K562 (cell line): ENCODE measurements around the gene TMEM143. TPM values are rescaled to one million over a fixed set of nuclear protein-coding genes. Genes with fewer than 3 reads are reported as not detected.

ENCODE experiments used
- ATAC-seq: fragments of 200-7000 bp; cut with Tn5 transposase; 3 replicates; pipeline ENCODE4 v1.9.1; 2020; ENCODE audit warnings: moderate library complexity
- BruUV-seq: library from RNA; stranded (reverse); fragments of 400-500 nt; replicated peaks from 2 replicates; lab custom pipeline; 2021; lab: Mats Ljungman, UMichigan
- CTCF ChIA-PET: fragments of 300-600 bp; formaldehyde crosslinking; extraction: SDS; loops from one replicate; lab custom pipeline; 2021; ENCODE audit warnings: low intra/inter-chr PET ratio; lab: Yijun Ruan, JAX
- POLR2A ChIA-PET: fragments of 300-600, 350-650 bp; sonication (Branson Sonifier 250); formaldehyde crosslinking; extraction: SDS; loops from one replicate; lab custom pipeline; 2021; ENCODE audit warnings: antibody characterized with exemption, inconsistent platforms; lab: Yijun Ruan, JAX
- DNase-seq, 4 experiments: peaks; one replicate each; pipeline versions ENCODE4 v3.0.0 to v3.0.0-alpha.2; 2011 to 2018; ENCODE audit warnings: low spot score in 3 of 4, mixed read lengths in 3 of 4; ENCODE audit errors: extremely low read depth in 1 of 4
- FAIRE-seq: peaks from 2 replicates; lab custom pipeline; 2011; peaks lifted over from hg19 to GRCh38; lab: Jason Lieb, UNC
- H2AFZ ChIP-seq: 2 replicates; pipeline ENCODE4 v1.6.0; 2011; ENCODE audit warnings: low read depth, low read length, control low read depth, inconsistent platforms
- H3K27ac ChIP-seq: fragments of 200-600 bp; 3 replicates; pipeline ENCODE4 v1.8.0; 2011; ENCODE audit warnings: low read depth, mild to moderate bottlenecking, control low read depth, inconsistent platforms, low read length, moderate library complexity, mixed read lengths; ENCODE audit errors: extremely low read depth
- H3K27me3 ChIP-seq, 2 experiments: fragments of 300-600 bp in 1 of 2; 2 replicates in 1 of 2; 3 replicates in 1 of 2; pipeline versions ENCODE4 v1.6.0 to v1.8.0; 2011; ENCODE audit warnings: inconsistent platforms in 2 of 2, low read length in 2 of 2, mild to moderate bottlenecking in 1 of 2, mixed read lengths in 1 of 2, moderate library complexity in 1 of 2; ENCODE audit not compliant: control insufficient read depth in 2 of 2, insufficient read depth in 2 of 2
- H3K36me3 ChIP-seq: fragments of 300-600 bp; 3 replicates; pipeline ENCODE4 v1.8.0; 2011; ENCODE audit warnings: mild to moderate bottlenecking, low read length, inconsistent platforms; ENCODE audit not compliant: control insufficient read depth, insufficient read depth
- H3K4me1 ChIP-seq, 2 experiments: fragments of 200-600 bp in 1 of 2; replicated peaks in 1 of 2; 2 replicates in 1 of 2; 3 replicates in 1 of 2; pipeline versions ENCODE4 v1.5.1 to v1.8.0; 2011; ENCODE audit warnings: inconsistent platforms in 2 of 2, low read length in 2 of 2, mild to moderate bottlenecking in 1 of 2, mixed read lengths in 1 of 2, moderate library complexity in 1 of 2; ENCODE audit not compliant: control insufficient read depth in 2 of 2, insufficient read depth in 2 of 2
- H3K4me2 ChIP-seq: 2 replicates; pipeline ENCODE4 v1.6.1; 2011; ENCODE audit warnings: low read length, control low read depth, inconsistent platforms, mixed read lengths; ENCODE audit not compliant: insufficient read depth
- H3K4me3 ChIP-seq: fragments of 200-600 bp; sonication (generic), shearing (Covaris generic); 2 replicates; pipeline ENCODE4 v1.5.1; 2016; ENCODE audit warnings: control low read depth, inconsistent platforms
- H3K79me2 ChIP-seq: fragments of 200-600 bp; 3 replicates; pipeline ENCODE4 v1.8.0; 2011; ENCODE audit warnings: low read length, inconsistent platforms; ENCODE audit not compliant: control insufficient read depth, insufficient read depth
- H3K9ac ChIP-seq, 2 experiments: 2 replicates each; pipeline versions ENCODE4 v1.6.0 to v1.6.1; 2011; ENCODE audit warnings: low read depth in 2 of 2, low read length in 2 of 2, control low read depth in 1 of 2, inconsistent platforms in 1 of 2, mild to moderate bottlenecking in 1 of 2, mixed read lengths in 1 of 2; ENCODE audit not compliant: insufficient read depth in 1 of 2
- H3K9me1 ChIP-seq: one replicate; pipeline ENCODE4 v1.6.0; 2011; ENCODE audit warnings: inconsistent platforms, mild to moderate bottlenecking, low read length, moderate library complexity; ENCODE audit not compliant: control insufficient read depth, insufficient read depth
- H3K9me3 ChIP-seq: replicated peaks from 2 replicates; pipeline ENCODE4 v1.5.1; 2011; ENCODE audit warnings: low read depth, low read length, inconsistent platforms; ENCODE audit not compliant: control insufficient read depth, insufficient read depth
- H4K20me1 ChIP-seq: replicated peaks from 2 replicates; pipeline ENCODE4 v1.6.1; 2011; ENCODE audit warnings: low read length, inconsistent platforms, mixed read lengths; ENCODE audit not compliant: control insufficient read depth, insufficient read depth
- CBFA2T3 ChIP-seq: fragments of 450-650 bp; IDR thresholded peaks from 2 replicates; pipeline ENCODE4 v1.6.1; 2017
- FOXJ3 ChIP-seq: sonication (generic); formaldehyde crosslinking; IDR thresholded peaks from 2 replicates; pipeline ENCODE4 v1.4.0; 2020; ENCODE audit warnings: mild to moderate bottlenecking, missing genetic modification reagents
- HMGN3 ChIP-seq: IDR thresholded peaks from 2 replicates; pipeline ENCODE4 v1.6.1; 2011; ENCODE audit warnings: borderline replicate concordance, low read depth, mild to moderate bottlenecking, mixed read lengths, low read length; ENCODE audit not compliant: insufficient read length; ENCODE audit errors: extremely low read depth
- KDM1A ChIP-seq, 2 experiments: fragments of 450-650 bp; IDR thresholded peaks; 2 replicates each; pipeline ENCODE4 v1.6.1; 2016; ENCODE audit warnings: mild to moderate bottlenecking in 2 of 2
- KLF1 ChIP-seq: fragments of 450-650 bp; IDR thresholded peaks from 2 replicates; pipeline ENCODE4 v1.6.1; 2016; ENCODE audit warnings: missing genetic modification characterization, missing compliant biosample characterization
- L3MBTL2 ChIP-seq: fragments of 450-650 bp; IDR thresholded peaks from 2 replicates; pipeline ENCODE4 v1.6.1; 2016; ENCODE audit warnings: mild to moderate bottlenecking, moderate library complexity
- NFIC ChIP-seq: fragments of 450-650 bp; IDR thresholded peaks from 2 replicates; pipeline ENCODE4 v1.6.1; 2017; ENCODE audit warnings: mild to moderate bottlenecking, inconsistent platforms
- PHB2 ChIP-seq: fragments of 450-650 bp; IDR thresholded peaks from 2 replicates; pipeline ENCODE4 v1.6.1; 2017; ENCODE audit warnings: low read depth
- POLR2A ChIP-seq: fragments of 450-650 bp; conservative IDR thresholded peaks from 2 replicates; pipeline ENCODE4 v1.6.1; 2016
- PYGO2 ChIP-seq: fragments of 450-650 bp; IDR thresholded peaks from 2 replicates; pipeline ENCODE4 v1.6.1; 2016; ENCODE audit warnings: mild to moderate bottlenecking, missing genetic modification characterization, moderate library complexity, missing compliant biosample characterization
- RFX1 ChIP-seq: fragments of 450-650 bp; IDR thresholded peaks from 2 replicates; pipeline ENCODE4 v1.6.1; 2016; ENCODE audit warnings: mild to moderate bottlenecking, moderate library complexity
- ZFX ChIP-seq: sonication (generic); formaldehyde crosslinking; IDR thresholded peaks from 2 replicates; pipeline ENCODE4 v1.8.0; 2022; ENCODE audit warnings: mild to moderate bottlenecking, missing genetic modification reagents, moderate library complexity
- ZNF696 ChIP-seq: fragments of 250-450 bp; sonication (Bioruptor Pico); conservative IDR thresholded peaks from 2 replicates; pipeline ENCODE4 v1.4.0; 2020; ENCODE audit warnings: mild to moderate bottlenecking, moderate library complexity
- WGBS: fragments of 100-300 bp; shearing (Covaris generic); methylation state at CpG from one replicate; pipeline ENCODE4 v1.1.6; 2016; ENCODE audit warnings: low coverage, mixed read lengths; ENCODE audit not compliant: insufficient coverage; ENCODE audit errors: missing lambda C conversion rate; 5-methylcytosine and 5-hydroxymethylcytosine counted together
- in situ Hi-C: fragments of 300-500 bp; cut with MboI; formaldehyde crosslinking; loops from 4 replicates; pipeline ENCODE4 v1.15.0; 2018; ENCODE audit warnings: inconsistent platforms, mixed read lengths
- intact Hi-C: fragments of 100-400 bp; cut with micrococcal nuclease; formaldehyde crosslinking; loops from 2 replicates; pipeline ENCODE4 v1.14.2; 2022
- polyA plus RNA-seq, 8 experiments: library from polyadenylated mRNA; depleted of rRNA in 4 of 8; stranded (reverse) in 5 of 8; unstranded in 3 of 8; fragments of >200 nt; fragmentation: Nextera tagmentation in 2 of 8; fragmentation: Illumina TruSeq in 1 of 8; extraction: Ambion mirVana in 2 of 8; extraction: Trizol in 1 of 8; gene quantifications; 2 replicates each; pipeline versions ENCODE4 v1.2.1 to v1.2.3, GENCODE V29; 2011 to 2014; ENCODE audit warnings: inconsistent platforms in 1 of 8, missing spikeins in 1 of 8
- total RNA-seq, 7 experiments: library from RNA; depleted of rRNA in 6 of 7; stranded (reverse); fragments of >200 nt in 6 of 7; fragmentation: Illumina TruSeq in 2 of 7; extraction: Trizol in 2 of 7; gene quantifications; 2 replicates each; pipeline versions ENCODE4 v1.2.1 to v1.2.3, GENCODE V29; 2011 to 2021; ENCODE audit warnings: low replicate concordance in 1 of 7
- TF ChIP-seq, protein P1 (sequence below), 2 experiments: fragments of 450-650 bp in 1 of 2; sonication (generic) in 1 of 2; formaldehyde crosslinking in 1 of 2; IDR thresholded peaks in 1 of 2; conservative IDR thresholded peaks in 1 of 2; 2 replicates each; pipeline versions ENCODE4 v1.6.1 to v1.8.1; 2016 to 2023; ENCODE audit warnings: mild to moderate bottlenecking in 2 of 2, moderate library complexity in 2 of 2, inconsistent platforms in 1 of 2, missing genetic modification reagents in 1 of 2
- TF ChIP-seq, protein P2 (sequence below): fragments of 450-650 bp; formaldehyde crosslinking; IDR thresholded peaks from 2 replicates; pipeline ENCODE4 v1.4.0; 2022; ENCODE audit warnings: missing genetic modification characterization
- TF ChIP-seq, protein P3 (sequence below): fragments of 250-450 bp; sonication (Bioruptor Pico); IDR thresholded peaks from 2 replicates; pipeline ENCODE4 v1.4.0; 2020; ENCODE audit warnings: mild to moderate bottlenecking, moderate library complexity

The TMEM143 gene
- total and polyA plus RNA-seq, 9 of the 15 experiments (the other 6 are each of a cell fraction or from before 2014, with no cell fraction given), result 0.66 to 8.8 (median 4.3) TPM

DNA sequence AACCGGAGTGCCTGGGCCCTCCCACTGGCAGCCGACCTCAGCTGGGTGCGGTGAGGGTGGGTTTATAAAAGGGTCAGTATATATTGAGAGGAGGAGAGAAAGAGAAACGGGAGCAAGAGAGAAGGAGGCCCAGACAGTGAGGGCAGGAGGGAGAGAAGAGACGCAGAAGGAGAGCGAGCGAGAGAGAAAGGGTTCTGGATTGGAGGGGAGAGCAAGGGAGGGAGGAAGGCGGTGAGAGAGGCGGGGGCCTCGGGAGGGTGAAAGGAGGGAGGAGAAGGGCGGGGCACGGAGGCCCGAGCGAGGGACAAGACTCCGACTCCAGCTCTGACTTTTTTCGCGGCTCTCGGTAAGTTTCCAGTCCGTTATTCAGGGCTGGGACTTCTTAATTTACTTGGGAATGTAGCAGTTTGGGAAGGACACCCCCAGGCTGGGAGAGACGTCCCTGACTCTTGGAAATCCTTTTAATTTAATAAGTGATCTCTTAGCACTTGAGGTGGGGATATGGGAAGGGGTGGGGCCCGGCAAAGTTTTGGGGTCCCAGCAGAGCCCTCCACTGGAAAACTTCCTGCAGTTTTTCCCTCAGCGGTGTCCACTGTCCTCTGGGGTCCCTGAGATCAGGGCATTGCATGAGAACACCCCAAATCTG is 38.4 kb downstream of the TMEM143 start, which contains the start of gene EMP3:
Gene EMP3, plus strand, starts transcription at position 288 of the 646 bp plus-strand sequence. CDS start 1,293 bp downstream, outside the sequence.
- peaks cover 56% of the 10 kb centered on the region for H3K79me2 ChIP-seq
- FAIRE-seq (peak; percentile 83), DNase-seq (peak; percentile 73 to 94 (median 84)), ATAC-seq (peak; percentile 69)
- in situ Hi-C loops, result no loop called here
- ChIA-PET POLR2A (interaction anchor here (0.6 to 2.3 kb wide), 7 partner anchors 7 to 830 kb away, joined by 3 to 7 read pairs (median 3); partner anchors contain the start of gene HRC), CTCF (no interaction called here)
- peaks cover 31% of the 10 kb centered on the region for H3K36me3 ChIP-seq
- TSS peak; percentile 75 for BruUV-seq
- peaks cover 5% of the 10 kb centered on the region for H3K9me1 ChIP-seq
- intact Hi-C loops, result loop anchor here (10.0 kb wide), 1 partner anchor 69 kb away; the partner anchor contains the start of genes GRIN2D and KDELR1
- peak within 1 kb of the TSS; percentile 86 for H3K4me2 ChIP-seq
- H3K4me3 ChIP-seq, result peak within 1 kb of the TSS; percentile 64
- peaks cover 27 to 70% of the 10 kb centered on the region in 2 experiments for H3K4me1 ChIP-seq
- peak within 1 kb of the TSS; percentile 96 for H3K27ac ChIP-seq
- 4% methylated on average over 15 of the region's 22 CpGs for whole genome bisulfite sequencing
- peaks cover 8% of the 10 kb centered on the region for H3K9me3 ChIP-seq
- peak within 1 kb of the TSS; percentile 85 for H2AFZ ChIP-seq
- H3K27me3 ChIP-seq, result no peaks in the 10 kb centered on the region
- H4K20me1 ChIP-seq, result no peaks in the 10 kb centered on the region
- peak within 1 kb of the TSS; percentile 88 to 95 for H3K9ac ChIP-seq
- TF ChIP-seq, protein P1, sequence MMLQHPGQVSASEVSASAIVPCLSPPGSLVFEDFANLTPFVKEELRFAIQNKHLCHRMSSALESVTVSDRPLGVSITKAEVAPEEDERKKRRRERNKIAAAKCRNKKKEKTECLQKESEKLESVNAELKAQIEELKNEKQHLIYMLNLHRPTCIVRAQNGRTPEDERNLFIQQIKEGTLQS (IDR thresholded peaks at IDR 0.05), result peak; percentile 14; the same call in 1 of the 2 replicates
- TF ChIP-seq, protein P1 (CRISPR knock-in tag; conservative IDR thresholded peaks at IDR 0.05), result no peak
- TF ChIP-seq, protein P2, sequence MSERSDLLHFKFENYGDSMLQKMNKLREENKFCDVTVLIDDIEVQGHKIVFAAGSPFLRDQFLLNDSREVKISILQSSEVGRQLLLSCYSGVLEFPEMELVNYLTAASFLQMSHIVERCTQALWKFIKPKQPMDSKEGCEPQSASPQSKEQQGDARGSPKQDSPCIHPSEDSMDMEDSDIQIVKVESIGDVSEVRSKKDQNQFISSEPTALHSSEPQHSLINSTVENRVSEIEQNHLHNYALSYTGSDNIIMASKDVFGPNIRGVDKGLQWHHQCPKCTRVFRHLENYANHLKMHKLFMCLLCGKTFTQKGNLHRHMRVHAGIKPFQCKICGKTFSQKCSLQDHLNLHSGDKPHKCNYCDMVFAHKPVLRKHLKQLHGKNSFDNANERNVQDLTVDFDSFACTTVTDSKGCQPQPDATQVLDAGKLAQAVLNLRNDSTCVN (CRISPR knock-in tag), result peak; percentile 91; the same call in 1 of the 2 replicates
- TF ChIP-seq, protein P3, sequence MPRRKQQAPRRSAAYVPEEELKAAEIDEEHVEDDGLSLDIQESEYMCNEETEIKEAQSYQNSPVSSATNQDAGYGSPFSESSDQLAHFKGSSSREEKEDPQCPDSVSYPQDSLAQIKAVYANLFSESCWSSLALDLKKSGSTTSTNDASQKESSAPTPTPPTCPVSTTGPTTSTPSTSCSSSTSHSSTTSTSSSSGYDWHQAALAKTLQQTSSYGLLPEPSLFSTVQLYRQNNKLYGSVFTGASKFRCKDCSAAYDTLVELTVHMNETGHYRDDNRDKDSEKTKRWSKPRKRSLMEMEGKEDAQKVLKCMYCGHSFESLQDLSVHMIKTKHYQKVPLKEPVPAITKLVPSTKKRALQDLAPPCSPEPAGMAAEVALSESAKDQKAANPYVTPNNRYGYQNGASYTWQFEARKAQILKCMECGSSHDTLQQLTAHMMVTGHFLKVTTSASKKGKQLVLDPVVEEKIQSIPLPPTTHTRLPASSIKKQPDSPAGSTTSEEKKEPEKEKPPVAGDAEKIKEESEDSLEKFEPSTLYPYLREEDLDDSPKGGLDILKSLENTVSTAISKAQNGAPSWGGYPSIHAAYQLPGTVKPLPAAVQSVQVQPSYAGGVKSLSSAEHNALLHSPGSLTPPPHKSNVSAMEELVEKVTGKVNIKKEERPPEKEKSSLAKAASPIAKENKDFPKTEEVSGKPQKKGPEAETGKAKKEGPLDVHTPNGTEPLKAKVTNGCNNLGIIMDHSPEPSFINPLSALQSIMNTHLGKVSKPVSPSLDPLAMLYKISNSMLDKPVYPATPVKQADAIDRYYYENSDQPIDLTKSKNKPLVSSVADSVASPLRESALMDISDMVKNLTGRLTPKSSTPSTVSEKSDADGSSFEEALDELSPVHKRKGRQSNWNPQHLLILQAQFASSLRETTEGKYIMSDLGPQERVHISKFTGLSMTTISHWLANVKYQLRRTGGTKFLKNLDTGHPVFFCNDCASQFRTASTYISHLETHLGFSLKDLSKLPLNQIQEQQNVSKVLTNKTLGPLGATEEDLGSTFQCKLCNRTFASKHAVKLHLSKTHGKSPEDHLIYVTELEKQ (CRISPR knock-in tag), result no peak
- peak; percentile 94 for TF ChIP-seq POLR2A
- peak; percentile 12; the same call in 1 of the 2 replicates for TF ChIP-seq CBFA2T3
- TF ChIP-seq RFX1, result no peak
- TF ChIP-seq L3MBTL2, result peak; percentile 14; the same call in 1 of the 2 replicates
- peak; percentile 75 for TF ChIP-seq ZFX (CRISPR knock-in tag)
- TF ChIP-seq PYGO2 (tag), result no peak
- peak; percentile 52; the same call in 1 of the 2 replicates for TF ChIP-seq PHB2
- TF ChIP-seq HMGN3, result peak; percentile 42
- no peak; a peak in 2 of 4 replicates for TF ChIP-seq KDM1A (IDR thresholded peaks at IDR 0.05)
- TF ChIP-seq NFIC, result peak; percentile 58
- no peak for TF ChIP-seq ZNF696 (CRISPR knock-in tag)
- TF ChIP-seq KLF1, result peak; percentile 39; the same call in 1 of the 2 replicates
- no peak for TF ChIP-seq FOXJ3 (CRISPR knock-in tag)
